Small intestine (tissue), 7 donors: Measurements from ENCODE around the gene GNAQ. TPM values are rescaled to one million over a fixed set of nuclear protein-coding genes. Genes with fewer than 3 reads are reported as not detected.
A peak's percentile ranks its signal among the peaks of the same experiment; 100 is the strongest.
"Not testable (repeated sequence)": the region's sequence is repeated elsewhere in the genome, so short reads cannot be mapped to it uniquely, and the experiment has no call there.

Experiments used
- DNase-seq, 2 donors: peaks; one replicate each; pipeline versions ENCODE4 v3.0.0 to v3.0.0-alpha.2; 2013
- FAIRE-seq: peaks from 2 replicates; lab custom pipeline; 2012; peaks lifted over from hg19 to GRCh38; lab: Jason Lieb, UNC
- H3K27ac ChIP-seq, 3 donors: one replicate each; pipeline ENCODE4 v1.5.1; 2013; ENCODE audit warnings: low read length in 2 of 3, mild to moderate bottlenecking in 2 of 3, control low read depth in 1 of 3, inconsistent platforms in 1 of 3, low read depth in 1 of 3, moderate library complexity in 1 of 3
- H3K27me3 ChIP-seq, 3 donors: one replicate each; pipeline ENCODE4 v1.6.1; 2013; ENCODE audit warnings: low read length in 3 of 3, inconsistent platforms in 1 of 3; ENCODE audit not compliant: control insufficient read depth in 3 of 3, insufficient read depth in 3 of 3
- H3K36me3 ChIP-seq, 3 donors: one replicate each; pipeline ENCODE4 v1.6.1; 2013; ENCODE audit warnings: low read length in 3 of 3, inconsistent platforms in 1 of 3, low read depth in 1 of 3, mild to moderate bottlenecking in 1 of 3, moderate library complexity in 1 of 3; ENCODE audit not compliant: control insufficient read depth in 3 of 3, insufficient read depth in 2 of 3
- H3K4me1 ChIP-seq, 3 donors: one replicate each; pipeline ENCODE4 v1.6.1; 2013; ENCODE audit warnings: low read length in 2 of 3, inconsistent platforms in 1 of 3, low read depth in 1 of 3, mild to moderate bottlenecking in 1 of 3, moderate library complexity in 1 of 3; ENCODE audit not compliant: control insufficient read depth in 3 of 3, insufficient read depth in 2 of 3
- H3K4me3 ChIP-seq, 3 donors: one replicate each; pipeline ENCODE4 v1.5.1; 2013; ENCODE audit warnings: low read length in 3 of 3, control low read depth in 1 of 3, inconsistent platforms in 1 of 3, low read depth in 1 of 3, mild to moderate bottlenecking in 1 of 3, moderate library complexity in 1 of 3
- H3K9me3 ChIP-seq, 2 donors: one replicate each; pipeline ENCODE4 v1.6.1; 2013; ENCODE audit warnings: low read depth in 1 of 2, low read length in 1 of 2; ENCODE audit not compliant: control insufficient read depth in 2 of 2, insufficient read depth in 1 of 2
- WGBS, 3 donors: extraction: QIAGEN DNeasy Blood & Tissue Kit; methylation state at CpG; one replicate each; pipeline ENCODE4 v1.1.7; 2013; 5-methylcytosine and 5-hydroxymethylcytosine counted together
- polyA plus RNA-seq, 4 donors: library from polyadenylated mRNA; stranded (reverse) in 3 of 4; unstranded in 1 of 4; fragments of 200-250 nt in 3 of 4; fragments of 120-200 nt in 1 of 4; gene quantifications; one replicate each; pipeline versions ENCODE4 v1.2.1 to v1.2.3, GENCODE V29; 2013
- donor health status: healthy with polysubstance abuse.
- donor health status: control.
- donor health status: control.
- donor health status: Bipolar disorder and iron deficiency.
- donor health status: healthy.

GNAQ gene
- polyA plus RNA-seq, 4 donors, result 10.0 to 32.3 (median 15.6) TPM

- Histone ChIP-seq H3K4me1 (peaks cover 0 to 3% (median 0%) of the 10 kb centered on the region in 3 donors), H3K36me3 (peaks cover 0 to 2% (median 0%) of the 10 kb centered on the region in 3 donors), H3K27ac (no peak overlapping the region), H3K9me3 (no peaks in the 10 kb centered on the region), H3K4me3 (no peak overlapping the region), H3K27me3 (no peaks in the 10 kb centered on the region)
- FAIRE-seq, result no peak
- no peak for DNase-seq
- 91 to 95% (median 94%) methylated on average over 3 of the region's 3 CpGs for WGBS, 3 donors
Observed at GRCh38 chr9:77771171-77771570, 260.4 kb downstream of the GNAQ start.

DNA sequence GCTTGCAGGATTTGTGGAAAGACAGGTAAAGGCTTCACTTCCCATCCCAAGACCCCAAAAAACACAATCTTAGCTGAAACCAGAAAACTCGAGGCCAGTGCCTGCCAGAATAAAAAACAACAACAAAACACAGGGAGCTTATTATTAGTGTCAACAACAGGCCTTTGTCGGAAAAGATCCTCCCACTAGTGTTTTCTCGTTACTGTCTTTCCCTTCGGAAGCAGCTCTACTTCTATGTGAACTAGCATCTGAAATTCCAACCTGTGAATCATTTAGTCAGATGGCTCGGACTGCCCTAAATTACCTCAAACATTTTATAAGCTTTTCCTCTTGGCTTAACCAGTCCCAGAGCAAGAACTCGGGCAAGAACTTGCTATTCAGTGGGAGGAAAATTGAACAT lies 261.3 kb downstream of the GNAQ start:
- Histone ChIP-seq H3K36me3 (no peaks in the 10 kb centered on the region), H3K9me3 (no peaks in the 10 kb centered on the region), H3K27ac (no peak overlapping the region), H3K27me3 (no peaks in the 10 kb centered on the region), H3K4me3 (no peak overlapping the region), H3K4me1 (peaks cover 0 to 3% (median 0%) of the 10 kb centered on the region in 3 donors)
- no peak for FAIRE-seq
- DNase-seq, result no peak
- WGBS, 3 donors, result 91 to 95% (median 93%) methylated on average over 6 of the region's 6 CpGs

DNA sequence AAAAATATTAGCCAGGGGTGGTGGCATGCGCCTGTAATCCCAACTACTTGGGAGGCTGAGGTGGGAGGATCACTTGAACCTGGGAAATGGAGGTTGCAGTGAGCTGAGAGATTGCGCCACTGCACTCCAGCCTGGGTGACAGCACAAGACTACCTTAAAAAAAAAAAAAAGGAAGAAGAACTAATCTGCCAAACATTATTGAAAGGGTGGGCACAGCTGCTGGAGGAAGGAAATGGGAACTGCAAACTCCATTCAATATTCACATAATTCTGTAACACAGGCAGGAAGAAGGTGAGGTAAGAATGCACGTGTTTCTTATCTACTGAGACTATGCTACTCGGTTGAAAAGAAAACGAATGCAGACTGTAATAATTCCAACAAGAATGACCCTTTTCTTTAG lies 262.4 kb downstream of the GNAQ start:
- H3K27me3 ChIP-seq, result no peaks in the 10 kb centered on the region
- WGBS, 3 donors, result 75 to 87% (median 80%) methylated on average over 5 of the region's 5 CpGs
- no peaks in the 10 kb centered on the region for H3K9me3 ChIP-seq
- H3K4me1 ChIP-seq, result peaks cover 0 to 3% (median 0%) of the 10 kb centered on the region in 3 donors
- FAIRE-seq (no peak), DNase-seq (no peak)
- no peak overlapping the region for H3K27ac ChIP-seq
- H3K36me3 ChIP-seq, result no peaks in the 10 kb centered on the region
- H3K4me3 ChIP-seq, result no peak overlapping the region

- 60 to 67% (median 62%) methylated on average over 3 of the region's 3 CpGs for WGBS, 3 donors
- Histone ChIP-seq H3K36me3 (no peaks in the 10 kb centered on the region), H3K27ac (no peak overlapping the region), H3K27me3 (no peaks in the 10 kb centered on the region), H3K9me3 (no peaks in the 10 kb centered on the region), H3K4me3 (no peak overlapping the region), H3K4me1 (peaks cover 0 to 3% (median 0%) of the 10 kb centered on the region in 3 donors)
- no peak for FAIRE-seq
- peak in 1 of 2 donors; percentile 11 for DNase-seq
Observed at GRCh38 chr9:77766587-77766986, 265.0 kb downstream of the GNAQ start.

- 72 to 93% (median 80%) methylated on average over 2 of the region's 2 CpGs for WGBS, 3 donors
- Histone ChIP-seq H3K27ac (no peak overlapping the region), H3K36me3 (no peaks in the 10 kb centered on the region), H3K4me3 (no peak overlapping the region), H3K27me3 (no peaks in the 10 kb centered on the region), H3K9me3 (no peaks in the 10 kb centered on the region), H3K4me1 (peaks cover 0 to 3% (median 0%) of the 10 kb centered on the region in 3 donors)
- DNase-seq (no peak), FAIRE-seq (no peak)
Observed at GRCh38 chr9:77765781-77766259, 265.8 kb downstream of the GNAQ start.

GRCh38 chr9:77764894-77765780 lies 266.5 kb downstream of the GNAQ start:
- no peak overlapping the region for H3K27ac ChIP-seq
- no peaks in the 10 kb centered on the region for H3K36me3 ChIP-seq
- no peak overlapping the region for H3K4me3 ChIP-seq
- 76 to 96% (median 84%) methylated on average over 10 of the region's 10 CpGs for WGBS, 3 donors
- DNase-seq, result peak; percentile 15 to 21
- H3K27me3 ChIP-seq, result no peaks in the 10 kb centered on the region
- H3K9me3 ChIP-seq, result no peaks in the 10 kb centered on the region
- peaks cover 0 to 3% (median 0%) of the 10 kb centered on the region in 3 donors for H3K4me1 ChIP-seq
- no peak for FAIRE-seq

DNA sequence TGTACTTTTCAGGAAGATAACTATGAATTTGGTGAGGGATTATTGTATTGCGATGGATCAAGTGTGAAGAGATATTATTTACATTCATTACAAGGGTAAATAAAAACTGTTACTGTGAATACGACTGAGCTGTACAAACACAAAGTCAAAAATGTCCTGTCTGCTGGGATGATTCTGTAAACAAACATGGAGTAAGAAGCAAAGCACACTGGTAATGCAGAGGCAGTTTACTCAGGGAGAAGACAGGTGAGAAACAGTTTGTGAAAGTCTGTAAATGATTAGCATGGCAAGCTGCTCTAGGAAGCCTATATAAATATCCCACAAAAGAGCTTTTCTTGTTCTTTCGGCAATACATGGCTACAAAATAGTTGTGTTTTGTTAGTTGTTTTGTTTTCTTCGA lies 268.0 kb downstream of the GNAQ start:
- 68 to 80% (median 70%) methylated on average over 4 of the region's 4 CpGs for WGBS, 3 donors
- Histone ChIP-seq H3K27me3 (no peaks in the 10 kb centered on the region), H3K4me1 (peaks cover 0 to 3% (median 0%) of the 10 kb centered on the region in 3 donors), H3K27ac (no peak overlapping the region), H3K36me3 (no peaks in the 10 kb centered on the region), H3K9me3 (no peaks in the 10 kb centered on the region), H3K4me3 (no peak overlapping the region)
- FAIRE-seq (no peak), DNase-seq (peak in 1 of 2 donors; percentile 28)

- H3K9me3 ChIP-seq, H3K27me3 ChIP-seq, FAIRE-seq, DNase-seq, H3K4me3 ChIP-seq, H3K27ac ChIP-seq, H3K4me1 ChIP-seq, H3K36me3 ChIP-seq: not testable (repeated sequence)
- 95 to 98% (median 97%) methylated on average over 8 to 20 of the region's 25 CpGs for WGBS, 3 donors
Observed at GRCh38 chr9:77760919-77761318, 270.7 kb downstream of the GNAQ start.
